DOHH2 (cell line): Measurements from ENCODE around the gene TARBP1.

Source experiments
- EZH2phosphoT487 ChIP-seq: fragments of 200-600 bp; sonication (generic); IDR thresholded peaks from 2 replicates; pipeline ENCODE4 v1.6.1; 2017; ENCODE audit warnings: borderline replicate concordance, mild to moderate bottlenecking, antibody characterized with exemption, low read length, moderate library complexity, mixed read lengths
- TF ChIP-seq, protein P1 (sequence below): fragments of 200-600 bp; sonication (generic); IDR thresholded peaks from one replicate; pipeline ENCODE4 v1.5.1; 2014; ENCODE audit warnings: antibody characterized with exemption, mild to moderate bottlenecking, low read depth, low read length; ENCODE audit not compliant: poor library complexity, severe bottlenecking

DNA sequence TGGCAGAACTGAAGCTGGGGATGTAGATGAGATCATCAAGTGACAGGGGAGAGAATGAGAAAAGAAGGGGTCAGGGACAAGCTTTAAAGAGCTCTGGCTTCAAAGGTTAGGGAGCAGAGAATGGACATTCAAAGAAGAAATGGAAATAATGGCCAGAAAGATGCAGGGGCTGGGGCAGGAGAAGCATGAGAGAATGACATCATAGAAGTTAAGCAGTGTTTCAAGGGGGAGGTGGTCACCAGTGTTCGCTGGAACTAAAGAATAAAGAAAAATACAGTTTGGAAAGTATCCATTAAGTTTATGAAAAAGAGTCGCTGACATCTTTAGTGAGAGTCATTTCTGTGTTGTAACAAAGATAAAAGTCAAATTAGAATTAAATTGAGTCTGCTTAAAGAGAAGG is 44.3 kb downstream of the TARBP1 start:
- TF ChIP-seq, protein P1, sequence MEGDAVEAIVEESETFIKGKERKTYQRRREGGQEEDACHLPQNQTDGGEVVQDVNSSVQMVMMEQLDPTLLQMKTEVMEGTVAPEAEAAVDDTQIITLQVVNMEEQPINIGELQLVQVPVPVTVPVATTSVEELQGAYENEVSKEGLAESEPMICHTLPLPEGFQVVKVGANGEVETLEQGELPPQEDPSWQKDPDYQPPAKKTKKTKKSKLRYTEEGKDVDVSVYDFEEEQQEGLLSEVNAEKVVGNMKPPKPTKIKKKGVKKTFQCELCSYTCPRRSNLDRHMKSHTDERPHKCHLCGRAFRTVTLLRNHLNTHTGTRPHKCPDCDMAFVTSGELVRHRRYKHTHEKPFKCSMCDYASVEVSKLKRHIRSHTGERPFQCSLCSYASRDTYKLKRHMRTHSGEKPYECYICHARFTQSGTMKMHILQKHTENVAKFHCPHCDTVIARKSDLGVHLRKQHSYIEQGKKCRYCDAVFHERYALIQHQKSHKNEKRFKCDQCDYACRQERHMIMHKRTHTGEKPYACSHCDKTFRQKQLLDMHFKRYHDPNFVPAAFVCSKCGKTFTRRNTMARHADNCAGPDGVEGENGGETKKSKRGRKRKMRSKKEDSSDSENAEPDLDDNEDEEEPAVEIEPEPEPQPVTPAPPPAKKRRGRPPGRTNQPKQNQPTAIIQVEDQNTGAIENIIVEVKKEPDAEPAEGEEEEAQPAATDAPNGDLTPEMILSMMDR, result no peak
- TF ChIP-seq EZH2phosphoT487, result no peak
